HepG2 (cell line): Measurements from ENCODE around the gene DPM2. TPM values are rescaled to one million over a fixed set of nuclear protein-coding genes. Genes with fewer than 3 reads are reported as not detected.

ENCODE experiments used
- ASH2L ChIP-seq: fragments of 300-600, 200-600 bp; sonication (generic); IDR thresholded peaks from 2 replicates; pipeline ENCODE4 v1.7.0; 2017; ENCODE audit warnings: low read depth, mild to moderate bottlenecking, moderate library complexity, mixed read lengths, low read length; ENCODE audit not compliant: insufficient read length
- ATF5 ChIP-seq: sonication (generic); formaldehyde crosslinking; IDR thresholded peaks from 2 replicates; pipeline ENCODE4 v1.4.0; 2020; ENCODE audit warnings: mild to moderate bottlenecking, low read depth, missing genetic modification reagents
- CBX5 ChIP-seq: sonication (generic); formaldehyde crosslinking; IDR thresholded peaks from 2 replicates; pipeline ENCODE4 v1.4.0; 2020; ENCODE audit warnings: missing genetic modification reagents, borderline replicate concordance
- DDIT3 ChIP-seq: sonication (generic); formaldehyde crosslinking; IDR thresholded peaks from 2 replicates; pipeline ENCODE4 v1.4.0; 2020; ENCODE audit warnings: mild to moderate bottlenecking, missing genetic modification reagents
- DNMT1 ChIP-seq: sonication (generic); formaldehyde crosslinking; IDR thresholded peaks from 2 replicates; pipeline ENCODE4 v1.5.1; 2020; ENCODE audit warnings: mild to moderate bottlenecking, missing genetic modification reagents
- EP300 ChIP-seq, 3 experiments: sonication (generic) in 1 of 3; formaldehyde crosslinking in 1 of 3; IDR thresholded peaks; 2 replicates each; pipeline versions ENCODE4 v1.5.1 to v1.6.1; 2011 to 2020; ENCODE audit warnings: low read depth in 2 of 3, low read length in 2 of 3, borderline replicate concordance in 1 of 3, improper control_type of control experiment in 1 of 3, mild to moderate bottlenecking in 1 of 3, missing genetic modification reagents in 1 of 3, moderate library complexity in 1 of 3
- GMEB2 ChIP-seq: IDR thresholded peaks from 2 replicates; pipeline ENCODE4 v1.6.1; 2016; ENCODE audit warnings: missing biosample characterization, missing genetic modification reagents, low read depth
- HNRNPK ChIP-seq: fragments of 200-400 bp; formaldehyde crosslinking; IDR thresholded peaks from 2 replicates; pipeline ENCODE4 v1.6.1; 2018; ENCODE audit warnings: low read length, low read depth, moderate library complexity, mild to moderate bottlenecking; ENCODE audit not compliant: poor library complexity, severe bottlenecking
- KLF11 ChIP-seq: IDR thresholded peaks from 2 replicates; pipeline ENCODE4 v1.6.1; 2016; ENCODE audit warnings: missing compliant biosample characterization
- KMT2B ChIP-seq: IDR thresholded peaks from 2 replicates; pipeline ENCODE4 v1.6.1; 2016; ENCODE audit warnings: missing genetic modification reagents, missing compliant biosample characterization
- MLLT10 ChIP-seq: sonication (generic); formaldehyde crosslinking; IDR thresholded peaks from 2 replicates; pipeline ENCODE4 v1.4.0; 2020; ENCODE audit warnings: missing genetic modification reagents
- NFYC ChIP-seq: IDR thresholded peaks from 2 replicates; pipeline ENCODE4 v1.6.1; 2016; ENCODE audit warnings: missing genetic modification reagents, missing compliant biosample characterization
- RFXANK ChIP-seq: IDR thresholded peaks from 2 replicates; pipeline ENCODE4 v1.6.1; 2016
- SATB2 ChIP-seq: sonication (generic); formaldehyde crosslinking; IDR thresholded peaks from 2 replicates; pipeline ENCODE4 v1.5.0; 2020; ENCODE audit warnings: missing genetic modification reagents
- SMARCC2 ChIP-seq: fragments of 450-650 bp; IDR thresholded peaks from 2 replicates; pipeline ENCODE4 v1.6.1; 2017; ENCODE audit warnings: antibody characterized with exemption, mild to moderate bottlenecking
- U2AF1 ChIP-seq: fragments of 200-400 bp; formaldehyde crosslinking; optimal IDR thresholded peaks from 2 replicates; pipeline ENCODE3; 2017; ENCODE audit warnings: mild to moderate bottlenecking, low read depth, low read length
- ZBTB26 ChIP-seq: IDR thresholded peaks from 2 replicates; pipeline ENCODE4 v1.6.1; 2016; ENCODE audit warnings: missing compliant biosample characterization, missing genetic modification reagents, borderline replicate concordance
- ZBTB3 ChIP-seq: sonication (generic); formaldehyde crosslinking; IDR thresholded peaks from 2 replicates; pipeline ENCODE4 v1.4.0; 2020; ENCODE audit warnings: low read depth, mild to moderate bottlenecking, moderate library complexity, missing genetic modification reagents, borderline replicate concordance
- ZBTB8A ChIP-seq: sonication (generic); formaldehyde crosslinking; IDR thresholded peaks from 2 replicates; pipeline ENCODE4 v1.4.0; 2020; ENCODE audit warnings: mild to moderate bottlenecking, low read depth, missing genetic modification reagents, borderline replicate concordance
- ZNF136 ChIP-seq: sonication (generic); formaldehyde crosslinking; IDR thresholded peaks from 2 replicates; pipeline ENCODE4 v1.8.1; 2022; ENCODE audit warnings: low read depth, mild to moderate bottlenecking, moderate library complexity, missing genetic modification reagents
- ZNF446 ChIP-seq: sonication (generic); formaldehyde crosslinking; IDR thresholded peaks from 2 replicates; pipeline ENCODE4 v1.5.0; 2020; ENCODE audit warnings: mild to moderate bottlenecking, missing genetic modification reagents
- ZNF468 ChIP-seq: sonication (generic); formaldehyde crosslinking; IDR thresholded peaks from 2 replicates; pipeline ENCODE4 v1.8.0; 2022; ENCODE audit warnings: mild to moderate bottlenecking, moderate library complexity, missing genetic modification reagents
- ZNF496 ChIP-seq: sonication (generic); formaldehyde crosslinking; IDR thresholded peaks from 2 replicates; pipeline ENCODE4 v1.8.1; 2023; ENCODE audit warnings: mild to moderate bottlenecking, moderate library complexity, missing genetic modification reagents; ENCODE audit not compliant: insufficient replicate concordance
- ZNF639 ChIP-seq: conservative IDR thresholded peaks from 2 replicates; pipeline ENCODE4 v1.6.1; 2018; ENCODE audit warnings: missing genetic modification reagents
- ZNF766 ChIP-seq: sonication (generic); formaldehyde crosslinking; IDR thresholded peaks from 2 replicates; pipeline ENCODE4 v1.5.0; 2020; ENCODE audit warnings: missing genetic modification reagents, borderline replicate concordance
- polyA plus RNA-seq, 8 experiments: library from polyadenylated mRNA; depleted of rRNA in 3 of 8; stranded (reverse) in 7 of 8; unstranded in 1 of 8; fragments of >200 nt; fragmentation: Illumina TruSeq in 4 of 8; extraction: Trizol in 4 of 8; gene quantifications; 2 replicates each; pipeline versions ENCODE4 v1.2.1 to v1.2.3, GENCODE V29; 2011 to 2016; ENCODE audit warnings: low read depth in 4 of 8, missing spikeins in 1 of 8, mixed read lengths in 1 of 8; ENCODE audit not compliant: insufficient read depth in 1 of 8
- total RNA-seq, 5 experiments: library from RNA; depleted of rRNA; stranded (reverse); fragments of >200 nt; fragmentation: Illumina TruSeq; extraction: Trizol; gene quantifications; 2 replicates each; pipeline ENCODE4 v1.2.3, GENCODE V29; 2016; ENCODE audit warnings: low read depth in 1 of 5

The DPM2 gene
- total and polyA plus RNA-seq, 2 of the 13 experiments (the other 11 are each of a cell fraction or from before 2014, with no cell fraction given), result 24.8 to 35.3 TPM

- TF ChIP-seq ZNF468 (CRISPR knock-in tag) (no peak), GMEB2 (no peak), ASH2L (peak; percentile 68), RFXANK (CRISPR knock-in tag) (no peak), ZNF136 (CRISPR knock-in tag) (peak; percentile 83), ZBTB26 (CRISPR knock-in tag) (peak; percentile 16), U2AF1 (peak; percentile 73), EP300 (IDR thresholded peaks at IDR 0.05; ENCODE audit: low read depth in 2 of 2, low read length in 2 of 2) (peak in 1 of 2 experiments; percentile 84; a peak in 2 of 4 replicates), EP300 (CRISPR knock-in tag; IDR thresholded peaks at IDR 0.05; ENCODE audit: borderline replicate concordance) (peak; percentile 88), ZBTB8A (CRISPR knock-in tag) (no peak), MLLT10 (no peak), CBX5 (CRISPR knock-in tag) (peak; percentile 32; the same call in 1 of the 2 replicates), ZNF639 (CRISPR knock-in tag) (no peak), ZNF766 (CRISPR knock-in tag) (peak; percentile 53; the same call in 1 of the 2 replicates), KMT2B (CRISPR knock-in tag) (peak; percentile 47; the same call in 1 of the 2 replicates), DDIT3 (CRISPR knock-in tag) (no peak), ZBTB3 (peak; percentile 92), NFYC (CRISPR knock-in tag) (no peak; the same call in 1 of the 2 replicates), KLF11 (peak; percentile 58; the same call in 1 of the 2 replicates), DNMT1 (CRISPR knock-in tag) (peak; percentile 60; the same call in 1 of the 2 replicates), HNRNPK (peak; percentile 52), ZNF496 (CRISPR knock-in tag) (no peak), SATB2 (CRISPR knock-in tag) (no peak), ZNF446 (CRISPR knock-in tag) (no peak), SMARCC2 (no peak), ATF5 (no peak)
Observed at GRCh38 chr9:127950513-127951289, 13.0 kb upstream of the DPM2 start (continued).
